CD4-positive, alpha-beta T cell treated with Interleukin-6 at 100 ng/mL for 8 hours (primary cell): ENCODE results near the gene MMS22L.
A peak's percentile ranks its signal among the peaks of the same experiment; 100 is the strongest.
"Not testable (repeated sequence)": the region's sequence is repeated elsewhere in the genome, so short reads cannot be mapped to it uniquely, and the experiment has no call there.

Experiments used
- DNase-seq: peaks from one replicate; pipeline ENCODE4 v3.0.0-alpha.2; 2020; ENCODE audit warnings: mixed read lengths, low spot score

MMS22L gene

DNA sequence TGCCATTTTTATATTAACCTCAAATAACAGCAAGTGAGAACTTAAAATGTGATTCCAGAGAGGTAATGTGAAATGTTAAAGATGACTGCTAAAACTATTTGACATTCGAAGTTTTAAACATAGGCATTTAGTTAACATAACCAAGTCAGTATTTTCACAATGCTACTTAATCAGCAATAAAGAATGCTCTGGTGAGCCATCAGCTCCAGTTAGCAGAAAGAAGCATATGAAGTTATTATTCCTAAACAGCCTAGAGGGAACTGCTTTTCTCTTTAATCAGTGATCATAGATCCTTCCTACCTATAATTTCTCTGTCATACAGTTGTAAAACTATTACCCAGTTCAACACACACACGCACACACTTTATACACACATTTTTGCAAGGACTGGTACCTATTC lies 60.1 kb downstream of the MMS22L start:
- no peak for DNase-seq

GRCh38 chr6:97218912-97219311 lies 64.1 kb downstream of the MMS22L start:
- DNase-seq: no peak

- no peak for DNase-seq
Measured at GRCh38 chr6:97215157-97215769, 67.8 kb downstream of the MMS22L start.

DNA sequence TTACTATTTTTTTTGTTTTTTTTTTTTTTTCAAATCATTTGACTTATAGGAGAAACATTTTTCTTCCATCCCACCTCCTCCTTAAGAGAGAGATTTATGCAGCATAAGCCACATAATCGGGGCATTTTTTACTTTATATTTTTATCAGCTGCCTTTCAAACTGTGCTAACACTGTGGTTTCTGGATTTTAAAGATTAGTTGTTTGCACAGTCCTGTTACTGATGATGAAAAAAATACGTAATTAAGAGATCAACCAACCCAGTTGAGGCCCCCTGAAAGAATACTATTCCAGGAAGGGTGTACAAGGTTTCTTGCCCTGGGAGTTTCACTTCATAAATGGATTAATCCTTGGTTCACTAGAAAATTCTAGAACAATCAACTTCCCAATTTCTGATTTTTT lies 68.3 kb downstream of the MMS22L start:
- DNase-seq: no peak

DNA sequence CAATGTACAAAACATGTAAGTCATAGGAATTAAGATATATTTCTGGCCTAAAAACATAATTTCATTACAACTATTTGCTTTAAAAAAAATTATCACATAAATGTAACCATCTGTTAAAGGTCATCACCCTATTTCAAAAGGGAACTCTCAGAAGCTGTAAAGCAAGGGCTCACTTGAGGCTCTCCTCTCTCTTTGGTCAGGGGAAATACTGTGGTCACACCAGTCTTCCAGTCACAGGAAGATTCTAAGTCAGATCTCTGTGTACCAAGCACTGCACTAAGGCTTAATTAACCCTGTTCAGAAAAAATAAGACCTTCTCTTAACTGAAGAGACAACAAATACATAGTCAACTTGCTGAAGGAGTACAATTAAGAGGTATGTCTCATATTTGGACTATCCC lies 75.6 kb downstream of the MMS22L start:
- no peak for DNase-seq

DNA sequence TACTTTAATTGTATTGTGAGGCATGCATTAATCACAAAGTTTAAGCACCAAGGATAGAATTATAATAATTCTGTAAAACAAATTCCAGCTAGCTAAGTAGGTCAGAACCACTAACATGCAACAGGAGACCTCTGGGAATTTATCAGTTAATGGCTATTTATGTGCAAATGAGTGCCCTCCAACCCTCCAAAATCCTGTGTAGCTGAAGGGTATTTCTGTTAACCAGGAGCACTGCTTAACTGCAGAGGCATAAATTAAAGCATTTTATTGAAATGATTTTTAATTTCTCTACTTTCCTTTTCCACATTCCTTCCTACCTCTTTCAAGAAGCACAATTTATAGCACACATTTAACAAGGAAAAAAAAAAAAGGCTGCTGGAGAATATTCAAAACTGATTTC lies 77.0 kb downstream of the MMS22L start:
- no peak for DNase-seq

DNA sequence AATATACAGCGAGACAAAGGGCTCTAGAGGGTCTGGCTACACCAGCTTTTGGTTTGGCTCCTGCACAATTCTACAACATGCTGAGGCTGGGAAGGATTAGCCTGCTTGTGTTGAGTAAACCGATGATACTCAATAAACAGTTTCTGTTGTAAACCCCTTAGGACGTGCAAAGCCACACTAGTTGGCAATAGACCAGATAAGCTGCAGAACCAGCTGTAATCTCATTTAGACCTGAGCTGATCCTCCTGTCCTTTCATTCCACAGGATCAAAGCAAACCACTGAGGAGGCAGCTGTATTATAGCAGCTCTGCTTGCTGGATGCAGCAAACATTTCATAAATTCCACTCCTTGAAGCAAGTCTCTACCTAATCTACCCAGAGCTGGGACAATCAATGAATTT lies 79.7 kb downstream of the MMS22L start:
- no peak for DNase-seq

DNA sequence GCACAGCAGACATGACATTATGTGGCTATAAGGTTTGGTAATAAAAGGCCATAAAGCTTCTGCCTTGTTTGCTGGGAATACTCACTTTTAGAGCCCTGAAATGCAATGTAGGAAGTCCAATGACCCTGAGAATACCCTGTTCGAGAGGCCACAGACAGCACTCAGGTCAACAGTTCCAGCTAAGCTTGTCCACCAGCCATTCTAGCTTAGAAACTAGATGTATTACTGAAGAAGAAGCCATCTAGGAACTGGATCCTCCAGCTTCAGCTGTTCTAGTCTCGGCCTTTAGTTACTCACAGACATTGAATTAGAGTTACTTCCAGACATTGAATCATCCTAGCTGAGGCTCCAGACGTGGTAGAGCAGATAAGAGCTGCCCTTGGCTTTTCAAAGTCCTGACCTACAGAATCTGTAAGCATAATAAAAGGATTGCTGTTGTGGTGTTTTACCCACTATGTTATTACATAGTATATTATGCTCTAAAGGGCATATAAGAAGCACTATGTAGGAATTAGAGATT lies 84.9 kb downstream of the MMS22L start:
- DNase-seq: no peak

DNA sequence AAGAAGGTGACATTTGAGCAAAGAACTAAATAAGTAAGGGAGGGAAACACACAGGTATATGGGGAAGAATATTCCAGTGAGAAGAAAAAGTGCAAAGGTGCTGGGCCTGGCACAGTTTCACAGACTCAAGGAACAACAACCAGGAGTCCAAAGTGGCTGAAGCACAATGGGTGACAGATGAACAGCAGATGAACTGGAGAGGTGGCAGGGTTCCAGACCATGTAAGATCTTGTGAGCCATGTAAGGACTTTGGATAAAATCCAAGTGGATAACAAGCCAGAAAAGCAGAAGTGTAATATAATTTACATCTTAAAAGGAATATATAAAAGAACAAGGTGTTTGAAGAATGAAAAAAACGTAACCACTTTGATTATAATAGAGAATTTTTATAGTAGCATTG lies 87.9 kb downstream of the MMS22L start:
- no peak for DNase-seq

DNA sequence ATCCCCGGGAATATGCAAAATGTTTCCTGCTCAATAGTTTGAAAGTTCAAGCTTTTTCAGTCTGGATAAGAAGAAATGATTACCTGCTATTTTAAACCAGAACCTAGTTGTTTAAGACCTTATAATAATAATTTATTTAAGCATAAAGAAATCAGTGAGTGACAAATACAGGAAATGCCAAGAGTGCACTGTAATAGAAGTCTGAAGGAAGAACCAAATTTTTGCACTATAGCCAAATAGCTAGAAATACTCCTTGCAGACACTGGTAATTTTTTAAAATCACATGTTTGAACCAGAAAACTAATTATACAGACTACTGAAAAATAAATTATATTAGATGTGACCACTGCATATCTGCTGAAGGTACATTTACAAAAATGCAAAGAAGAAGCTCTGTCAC lies 93.2 kb downstream of the MMS22L start:
- DNase-seq: no peak

DNA sequence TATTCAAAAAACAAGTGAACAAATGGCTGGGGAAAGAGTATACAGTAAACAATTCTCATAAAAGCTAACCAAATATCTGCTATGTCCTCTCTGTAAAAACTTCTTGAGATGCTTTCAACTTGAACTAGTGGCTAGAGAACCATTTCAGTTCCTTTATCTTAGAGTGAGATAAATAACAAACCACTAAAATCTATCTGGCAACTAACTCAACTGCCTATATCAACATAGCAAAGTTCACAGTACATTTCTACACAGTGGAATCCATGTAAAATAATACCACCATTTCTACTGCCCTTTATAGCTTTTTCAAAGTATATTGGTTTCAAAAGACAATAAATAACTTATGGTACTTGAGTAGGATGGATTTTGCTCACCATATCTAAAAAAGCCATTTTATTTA lies 95.1 kb downstream of the MMS22L start:
- no peak for DNase-seq

DNA sequence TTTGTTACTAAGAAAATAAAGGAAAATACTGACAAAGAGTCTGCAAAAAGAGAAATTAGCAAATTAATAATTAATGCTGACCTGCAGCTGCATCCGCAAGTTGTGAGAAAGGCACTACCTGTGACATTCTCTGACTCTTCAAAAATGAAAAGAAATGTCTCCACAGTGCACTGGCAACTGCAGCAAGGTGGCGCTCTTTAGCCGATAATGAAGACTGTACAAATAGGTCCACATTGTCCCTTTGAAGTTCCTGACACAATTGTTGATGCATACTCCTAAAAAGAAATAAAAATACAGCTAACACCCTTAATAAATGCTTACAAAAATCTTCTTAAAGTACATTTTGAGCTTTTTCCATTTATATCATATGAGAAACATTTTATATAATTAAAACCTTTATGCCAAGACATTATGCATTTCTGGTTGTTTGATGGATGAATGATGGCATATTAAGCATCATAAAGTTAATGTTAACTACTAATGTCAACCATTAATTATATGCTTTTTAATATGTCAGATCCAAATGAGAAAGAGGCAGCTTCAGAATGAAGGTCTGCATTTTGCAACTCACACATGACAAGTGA lies 96.5 kb downstream of the MMS22L start:
- peak; percentile 48 for DNase-seq

GRCh38 chr6:97177905-97178304 lies 105.1 kb downstream of the MMS22L start:
- no peak for DNase-seq

DNA sequence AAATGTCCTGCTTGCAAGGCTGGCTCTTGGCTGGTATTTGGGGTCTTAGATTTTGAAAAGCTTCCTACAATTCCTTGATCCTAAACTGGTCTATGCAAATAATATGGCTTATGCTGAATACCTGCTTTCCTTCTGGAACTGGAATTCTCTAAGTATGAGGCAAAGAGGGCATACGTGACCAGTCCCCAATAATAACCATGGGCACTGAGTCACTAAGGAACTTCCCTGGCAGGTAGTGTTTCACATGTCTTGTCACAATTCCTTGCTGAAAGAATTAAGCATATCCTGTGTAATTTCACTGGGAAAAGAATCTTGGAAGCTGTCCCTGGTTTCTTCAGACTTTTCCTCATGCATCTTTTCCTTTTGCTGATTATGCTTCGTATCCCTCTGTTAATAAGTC lies 106.5 kb downstream of the MMS22L start:
- no peak for DNase-seq

- no peak for DNase-seq
Measured at GRCh38 chr6:97175806-97176205, 107.2 kb downstream of the MMS22L start.

DNA sequence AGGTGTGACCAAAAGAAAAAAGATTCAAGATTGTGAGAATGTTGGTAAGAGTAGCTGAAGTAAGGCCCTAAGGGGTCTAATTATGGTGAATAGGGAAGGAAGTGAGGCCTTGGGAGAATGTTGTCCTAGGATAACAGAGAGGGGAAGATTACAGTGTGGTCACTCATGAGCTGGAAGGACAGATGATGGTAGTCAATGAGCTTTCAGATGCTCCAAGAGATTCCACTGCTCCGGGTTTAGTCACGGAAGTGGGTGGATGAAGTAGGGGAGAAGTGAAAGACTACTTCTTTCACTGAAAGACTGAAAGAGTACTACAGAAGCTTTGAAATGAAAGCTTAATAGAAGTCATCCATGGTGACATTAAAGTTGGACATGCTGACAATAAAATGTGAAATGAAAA lies 108.5 kb downstream of the MMS22L start:
- no peak for DNase-seq

DNA sequence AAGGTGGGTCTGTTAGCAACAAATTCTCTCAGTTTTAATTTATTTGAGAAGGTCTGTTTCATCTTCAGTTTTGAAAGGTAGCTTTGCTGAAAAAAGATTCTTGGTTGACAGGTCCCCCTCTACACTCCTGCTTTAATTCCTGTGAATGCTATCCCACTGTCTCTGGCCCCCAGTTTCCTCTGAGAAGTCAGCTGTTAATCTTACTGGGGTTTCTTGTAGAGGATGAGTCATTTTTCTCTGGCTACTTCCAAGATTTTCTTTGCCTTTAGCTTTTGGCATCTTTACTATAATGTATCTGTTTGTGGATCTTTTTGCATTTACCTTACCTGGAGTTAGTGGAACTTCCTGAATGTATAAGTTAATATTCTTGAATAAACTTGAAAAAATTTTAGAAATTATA lies 122.7 kb downstream of the MMS22L start:
- DNase-seq: no peak

GRCh38 chr6:97155447-97155846 lies 127.6 kb downstream of the MMS22L start:
- not testable (repeated sequence) for DNase-seq

DNA sequence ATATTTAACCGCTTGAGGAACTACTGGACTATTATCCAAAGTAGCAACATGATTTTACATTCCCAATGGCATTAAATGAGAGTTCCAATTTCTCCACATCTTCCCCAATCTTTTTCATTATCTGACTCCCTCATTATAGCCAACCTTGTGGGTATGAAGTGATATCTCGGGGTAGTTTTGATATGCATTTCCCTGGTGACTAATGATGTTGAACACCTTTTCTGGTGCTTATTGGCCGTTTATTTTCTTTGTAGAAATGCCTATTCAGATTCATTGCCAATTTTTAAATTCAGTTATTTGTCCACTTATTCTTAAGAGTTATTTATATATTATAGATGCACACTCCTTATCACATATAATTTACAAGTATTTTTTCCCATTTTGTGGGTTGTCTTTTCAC lies 129.0 kb downstream of the MMS22L start:
- DNase-seq: no peak

GRCh38 chr6:97151601-97152000 lies 131.4 kb downstream of the MMS22L start:
- no peak for DNase-seq

GRCh38 chr6:97150932-97151331 lies 132.1 kb downstream of the MMS22L start:
- no peak for DNase-seq

DNA sequence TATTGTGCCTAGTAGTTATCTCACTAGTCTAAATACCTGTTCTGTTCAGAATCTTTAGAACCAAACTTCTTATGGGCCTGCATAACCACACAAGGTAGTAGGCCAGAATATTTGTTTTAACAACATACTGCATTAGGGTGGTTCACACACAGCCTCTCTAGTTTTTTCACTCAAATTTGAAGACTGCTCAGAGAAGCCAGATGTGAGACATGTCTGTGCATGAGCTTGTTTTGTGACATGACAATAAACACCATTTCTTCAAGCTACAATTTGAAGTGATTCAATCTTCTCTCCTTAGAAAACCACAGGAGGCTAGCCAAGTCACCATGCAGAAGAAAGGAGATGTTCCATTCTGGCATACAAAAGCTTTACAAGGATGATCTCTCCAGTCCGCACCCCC lies 135.6 kb downstream of the MMS22L start:
- no peak for DNase-seq

GRCh38 chr6:97145691-97146090 lies 137.3 kb downstream of the MMS22L start:
- no peak for DNase-seq

- no peak for DNase-seq
Measured at GRCh38 chr6:97141756-97142155, 141.3 kb downstream of the MMS22L start.
